Measurements from ENCODE around the gene WWC2.

GRCh38 chr4:183248201-183248600, 149.1 kb downstream of the WWC2 start:
- TF ChIP-seq CREB1 (CRISPR knock-in tag; IDR thresholded peaks at IDR 0.05; ENCODE audit: low read depth) (no peak), CTCF (conservative IDR thresholded peaks at IDR 0.05; ENCODE audit: low read depth in 2 of 2) (no peak), EZH2phosphoT487 (IDR thresholded peaks at IDR 0.05; ENCODE audit: unreplicated experiment) (no peak), ZNF331 (CRISPR knock-in tag; IDR thresholded peaks at IDR 0.05; ENCODE audit: low read depth) (no peak), POLR2AphosphoS5 (IDR thresholded peaks at IDR 0.05; ENCODE audit: low read depth) (no peak), ETS1 (IDR thresholded peaks at IDR 0.05) (no peak), NANOG (IDR thresholded peaks at IDR 0.05; ENCODE audit: borderline replicate concordance) (no peak), EZH2 (IDR thresholded peaks at IDR 0.05; ENCODE audit: low read depth, unreplicated experiment) (no peak), JUNB (IDR thresholded peaks at IDR 0.05; ENCODE audit: unreplicated experiment) (no peak), REST (IDR thresholded peaks at IDR 0.05; ENCODE audit: unreplicated experiment) (no peak)
